NCI-H1436 (cell line): Measurements from ENCODE around the gene CAMSAP2.
"Not testable (repeated sequence)": the region's sequence is repeated elsewhere in the genome, so short reads cannot be mapped to it uniquely, and the experiment has no call there.

Experiments used
- DNase-seq: peaks from one replicate; lab custom pipeline; 2025; lab: John Stamatoyannopoulos, UW

Gene CAMSAP2

GRCh38 chr1:200739702-200740570 lies 1.2 kb downstream of the CAMSAP2 start:
- no peak for DNase-seq

GRCh38 chr1:200740571-200741208 lies 2.0 kb downstream of the CAMSAP2 start:
- DNase-seq: no peak

GRCh38 chr1:200741551-200742207 lies 3.0 kb downstream of the CAMSAP2 start:
- no peak for DNase-seq

- no peak for DNase-seq
Measured at GRCh38 chr1:200744143-200744542, 5.5 kb downstream of the CAMSAP2 start.

- DNase-seq: no peak
Measured at GRCh38 chr1:200749090-200749489, 10.4 kb downstream of the CAMSAP2 start.

GRCh38 chr1:200750749-200751148 lies 12.1 kb downstream of the CAMSAP2 start:
- not testable (repeated sequence) for DNase-seq

GRCh38 chr1:200751717-200752116 lies 13.0 kb downstream of the CAMSAP2 start:
- DNase-seq: no peak

- DNase-seq: no peak
Measured at GRCh38 chr1:200753650-200754198, 15.0 kb downstream of the CAMSAP2 start.

GRCh38 chr1:200755456-200755855 lies 16.8 kb downstream of the CAMSAP2 start:
- DNase-seq: no peak

GRCh38 chr1:200762089-200762488 lies 23.4 kb downstream of the CAMSAP2 start:
- DNase-seq: no peak

- DNase-seq: no peak
Measured at GRCh38 chr1:200767321-200767720, 28.6 kb downstream of the CAMSAP2 start.

GRCh38 chr1:200771625-200772555 lies 33.2 kb downstream of the CAMSAP2 start:
- no peak for DNase-seq

- no peak for DNase-seq
Measured at GRCh38 chr1:200774311-200774710, 35.6 kb downstream of the CAMSAP2 start.

GRCh38 chr1:200774735-200775444 lies 36.2 kb downstream of the CAMSAP2 start:
- DNase-seq: no peak

- DNase-seq: no peak
Measured at GRCh38 chr1:200775850-200776249, 37.2 kb downstream of the CAMSAP2 start.

GRCh38 chr1:200776949-200777348 lies 38.3 kb downstream of the CAMSAP2 start:
- DNase-seq: no peak

GRCh38 chr1:200778766-200779165 lies 40.1 kb downstream of the CAMSAP2 start:
- DNase-seq: no peak

- no peak for DNase-seq
Measured at GRCh38 chr1:200779326-200779725, 40.6 kb downstream of the CAMSAP2 start.

GRCh38 chr1:200780545-200781369 lies 42.1 kb downstream of the CAMSAP2 start:
- DNase-seq: no peak

- no peak for DNase-seq
Measured at GRCh38 chr1:200783926-200784325, 45.2 kb downstream of the CAMSAP2 start.
